Hepatocyte (in vitro differentiated cells): ENCODE data around the gene PARVG.

Experiments
- CTCF ChIP-seq: fragments of 200-600 bp; sonication (generic); IDR thresholded peaks from 2 replicates; pipeline ENCODE4 v1.5.1; 2016; ENCODE audit warnings: antibody characterized with exemption, mild to moderate bottlenecking; ENCODE audit not compliant: poor library complexity
- EZH2 ChIP-seq: fragments of 200-600 bp; sonication (generic); IDR thresholded peaks from 2 replicates; pipeline ENCODE4 v1.6.1; 2016; ENCODE audit warnings: antibody characterized with exemption, mild to moderate bottlenecking, borderline replicate concordance

GRCh38 chr22:44247923-44248892 is 67.5 kb downstream of the PARVG start:
- TF ChIP-seq CTCF (no peak), EZH2 (no peak)
